Left lung (tissue), 10 donors: Measurements from ENCODE around the gene INSYN2A. TPM values are rescaled to one million over a fixed set of nuclear protein-coding genes. Genes with fewer than 3 reads are reported as not detected.

ENCODE experiments used
- ATAC-seq: fragments of 200-7000 bp; cut with Tn5 transposase; one replicate; pipeline ENCODE4 v1.9.1; 2020; ENCODE audit warnings: moderate library complexity
- DNase-seq, 4 donors: peaks; one replicate each; pipeline ENCODE4 v3.0.0-alpha.2; 2013 to 2020
- H3K27ac ChIP-seq, 2 donors: fragments of 200-600 bp; sonication (generic) in 1 of 2; one replicate each; pipeline versions ENCODE4 v1.5.0 to v1.8.0; 2020 to 2021
- H3K27me3 ChIP-seq, 2 donors: fragments of 200-600 bp; sonication (generic) in 1 of 2; one replicate each; pipeline versions ENCODE4 v1.5.0 to v1.8.0; 2020 to 2021
- H3K36me3 ChIP-seq, 2 donors: fragments of 200-600 bp; sonication (generic) in 1 of 2; one replicate each; pipeline versions ENCODE4 v1.5.0 to v1.8.0; 2020 to 2021
- H3K4me1 ChIP-seq, 2 donors: fragments of 200-600 bp; one replicate each; pipeline ENCODE4 v1.8.0; 2021
- H3K4me3 ChIP-seq, 2 donors: fragments of 200-600 bp; sonication (generic) in 1 of 2; one replicate each; pipeline versions ENCODE4 v1.5.0 to v1.8.0; 2020 to 2021; ENCODE audit warnings: mild to moderate bottlenecking in 1 of 2
- H3K9me3 ChIP-seq, 2 donors: fragments of 200-600 bp; sonication (generic) in 1 of 2; one replicate each; pipeline versions ENCODE4 v1.5.0 to v1.8.0; 2020 to 2021
- intact Hi-C, 2 donors: fragments of 100-400 bp; cut with DNase I; formaldehyde crosslinking; loops; one replicate each; pipeline versions ENCODE4 v1.11.2 to v1.14.2; 2022
- polyA plus RNA-seq, 6 donors: library from polyadenylated mRNA; unstranded; fragments of 120-200 nt; gene quantifications; one replicate each; pipeline ENCODE4 v1.2.1, GENCODE V29; 2013; ENCODE audit not compliant: insufficient read length in 6 of 6
- total RNA-seq, 2 donors: library from RNA; stranded (reverse); fragmentation: NEBNext Ultra II Directional; extraction: Animal tissue kit (Norgen Biotek cat#: 25700); gene quantifications; one replicate each; pipeline ENCODE4 v1.2.1, GENCODE V29; 2021
- TF ChIP-seq, protein P1 (sequence below), 2 donors: fragments of 200-600 bp; sonication (generic) in 1 of 2; IDR thresholded peaks; one replicate each; pipeline versions ENCODE4 v1.5.0 to v1.8.0; 2021; ENCODE audit warnings: antibody characterized with exemption in 2 of 2
- donor health status: DM: no; HTN: yes; CAD: no.
- donor health status: DM: no; HTN: no; CAD: no.

INSYN2A gene
- total and polyA plus RNA-seq, 8 donors = 0.10 to 2.5 (median 1.6) TPM

- Histone ChIP-seq H3K27ac (no peak overlapping the region), H3K4me3 (no peak overlapping the region), H3K9me3 (no peaks in the 10 kb centered on the region), H3K36me3 (no peaks in the 10 kb centered on the region), H3K4me1 (no peaks in the 10 kb centered on the region), H3K27me3 (no peaks in the 10 kb centered on the region)
- DNase-seq = no peak
- TF ChIP-seq, protein P1, sequence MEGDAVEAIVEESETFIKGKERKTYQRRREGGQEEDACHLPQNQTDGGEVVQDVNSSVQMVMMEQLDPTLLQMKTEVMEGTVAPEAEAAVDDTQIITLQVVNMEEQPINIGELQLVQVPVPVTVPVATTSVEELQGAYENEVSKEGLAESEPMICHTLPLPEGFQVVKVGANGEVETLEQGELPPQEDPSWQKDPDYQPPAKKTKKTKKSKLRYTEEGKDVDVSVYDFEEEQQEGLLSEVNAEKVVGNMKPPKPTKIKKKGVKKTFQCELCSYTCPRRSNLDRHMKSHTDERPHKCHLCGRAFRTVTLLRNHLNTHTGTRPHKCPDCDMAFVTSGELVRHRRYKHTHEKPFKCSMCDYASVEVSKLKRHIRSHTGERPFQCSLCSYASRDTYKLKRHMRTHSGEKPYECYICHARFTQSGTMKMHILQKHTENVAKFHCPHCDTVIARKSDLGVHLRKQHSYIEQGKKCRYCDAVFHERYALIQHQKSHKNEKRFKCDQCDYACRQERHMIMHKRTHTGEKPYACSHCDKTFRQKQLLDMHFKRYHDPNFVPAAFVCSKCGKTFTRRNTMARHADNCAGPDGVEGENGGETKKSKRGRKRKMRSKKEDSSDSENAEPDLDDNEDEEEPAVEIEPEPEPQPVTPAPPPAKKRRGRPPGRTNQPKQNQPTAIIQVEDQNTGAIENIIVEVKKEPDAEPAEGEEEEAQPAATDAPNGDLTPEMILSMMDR (IDR thresholded peaks at IDR 0.05) = no peak
- no peak for ATAC-seq
- intact Hi-C loops = no loop called here
Observed at GRCh38 chr10:127221281-127221680, 24.9 kb upstream of the INSYN2A start.

DNA sequence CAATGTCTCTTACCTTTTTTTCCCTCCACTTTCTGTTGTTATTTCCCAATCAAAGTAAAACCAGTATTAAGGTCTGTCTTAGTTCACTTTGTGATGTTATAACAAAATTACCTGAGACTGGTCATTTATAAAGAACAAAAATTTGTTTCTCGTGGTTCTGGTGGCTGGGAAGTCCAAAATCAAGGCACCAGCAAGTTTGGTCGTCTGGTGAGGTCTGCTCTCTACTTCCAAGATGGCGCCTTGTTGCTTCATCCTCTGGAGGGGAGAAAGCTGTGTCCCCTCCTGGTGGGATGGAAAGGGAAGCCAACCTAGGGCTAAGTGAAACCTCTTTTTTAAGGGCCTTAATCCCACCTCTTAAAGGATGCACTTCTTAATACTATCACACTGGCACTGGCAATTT is 22.3 kb upstream of the INSYN2A start:
- no peaks in the 10 kb centered on the region for H3K27me3 ChIP-seq
- H3K4me3 ChIP-seq = no peak overlapping the region
- DNase-seq = no peak
- H3K27ac ChIP-seq = no peak overlapping the region
- intact Hi-C loops = no loop called here
- ATAC-seq = no peak
- no peaks in the 10 kb centered on the region for H3K4me1 ChIP-seq
- no peaks in the 10 kb centered on the region for H3K9me3 ChIP-seq
- H3K36me3 ChIP-seq = no peaks in the 10 kb centered on the region
- TF ChIP-seq, protein P1 (IDR thresholded peaks at IDR 0.05) = no peak

GRCh38 chr10:127216786-127217185 is 20.4 kb upstream of the INSYN2A start:
- H3K9me3 ChIP-seq = no peaks in the 10 kb centered on the region
- no peaks in the 10 kb centered on the region for H3K36me3 ChIP-seq
- TF ChIP-seq, protein P1 (IDR thresholded peaks at IDR 0.05) = no peak
- no peak overlapping the region for H3K27ac ChIP-seq
- intact Hi-C loops = no loop called here
- no peak overlapping the region for H3K4me3 ChIP-seq
- no peaks in the 10 kb centered on the region for H3K27me3 ChIP-seq
- ATAC-seq (no peak), DNase-seq (no peak)
- H3K4me1 ChIP-seq = no peaks in the 10 kb centered on the region

GRCh38 chr10:127216274-127216673 is 19.9 kb upstream of the INSYN2A start:
- intact Hi-C loops = no loop called here
- Histone ChIP-seq H3K4me1 (no peaks in the 10 kb centered on the region), H3K27me3 (no peaks in the 10 kb centered on the region), H3K9me3 (no peaks in the 10 kb centered on the region), H3K36me3 (no peaks in the 10 kb centered on the region), H3K27ac (no peak overlapping the region), H3K4me3 (no peak overlapping the region)
- ATAC-seq (no peak), DNase-seq (no peak)
- TF ChIP-seq, protein P1 (IDR thresholded peaks at IDR 0.05) = no peak

DNA sequence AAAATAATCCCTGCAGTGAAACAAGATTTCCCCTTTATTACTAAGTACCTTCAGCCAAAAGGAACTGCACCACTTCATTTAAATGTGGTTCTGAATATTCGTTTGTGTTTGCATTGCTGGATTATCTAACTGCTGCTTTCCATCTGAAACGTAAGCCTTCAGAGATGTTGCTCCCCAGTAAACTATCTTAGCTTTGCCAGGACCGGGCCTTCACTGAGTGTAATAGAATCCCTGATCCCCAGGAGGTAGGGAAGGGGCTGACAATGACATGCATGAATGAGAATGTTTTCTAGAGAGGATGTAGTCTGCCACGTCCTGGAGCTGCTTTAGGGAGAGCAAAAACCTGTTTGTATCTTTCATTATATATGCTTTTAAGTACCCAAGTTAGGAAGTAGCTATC is 19.5 kb upstream of the INSYN2A start:
- DNase-seq = no peak
- Histone ChIP-seq H3K36me3 (no peaks in the 10 kb centered on the region), H3K9me3 (no peaks in the 10 kb centered on the region), H3K4me1 (no peaks in the 10 kb centered on the region), H3K4me3 (no peak overlapping the region), H3K27me3 (no peaks in the 10 kb centered on the region), H3K27ac (no peak overlapping the region)
- intact Hi-C loops = no loop called here
- ATAC-seq = no peak
- TF ChIP-seq, protein P1 (IDR thresholded peaks at IDR 0.05) = no peak
